Caco-2 (cell line): ENCODE data around the gene PTPDC1. TPM values are rescaled to one million over a fixed set of nuclear protein-coding genes. Genes with fewer than 3 reads are reported as not detected.

Source experiments
- BruUV-seq: library from RNA; stranded (reverse); fragments of 400-500 nt; replicated peaks from 2 replicates; lab custom pipeline; 2021; lab: Mats Ljungman, UMichigan
- CTCF ChIA-PET: fragments of 300-600 bp; sonication (Branson Sonifier 250); formaldehyde crosslinking; loops from one replicate; lab custom pipeline; 2022; ENCODE audit warnings: antibody characterized with exemption; lab: Charles Lee
- POLR2A ChIA-PET: fragments of 300-600 bp; sonication (Branson Sonifier 250); formaldehyde crosslinking; loops from one replicate; lab custom pipeline; 2022; ENCODE audit warnings: antibody characterized with exemption; lab: Charles Lee
- DNase-seq, 2 experiments: peaks; one replicate each; pipeline versions ENCODE4 v3.0.0 to v3.0.0-alpha.2; 2020 to 2022
- H3K27me3 ChIP-seq: replicated peaks from 2 replicates; pipeline ENCODE4 v1.6.0; 2011; ENCODE audit warnings: low read length; ENCODE audit not compliant: control insufficient read depth, insufficient read depth
- H3K36me3 ChIP-seq: 2 replicates; pipeline ENCODE4 v1.5.1; 2011; ENCODE audit warnings: low read length; ENCODE audit not compliant: control insufficient read depth, insufficient read depth
- H3K4me1 ChIP-seq: fragments of 250-450 bp; sonication (Bioruptor Pico); 2 replicates; pipeline ENCODE4 v1.5.1; 2020; ENCODE audit warnings: mild to moderate bottlenecking
- H3K4me3 ChIP-seq: 2 replicates; pipeline ENCODE4 v1.5.1; 2011; ENCODE audit warnings: low read depth, mild to moderate bottlenecking, control low read depth, low read length
- H3K9me3 ChIP-seq: fragments of 250-450 bp; sonication (Bioruptor Pico); 2 replicates; pipeline ENCODE4 v1.5.1; 2020; ENCODE audit warnings: mild to moderate bottlenecking, moderate library complexity
- H3K27ac Mint-ChIP-seq: one replicate; pipeline ENCODE4 v1.8.0; 2022; ENCODE audit warnings: mixed read lengths; ENCODE audit not compliant: unreplicated experiment
- H3K27me3 Mint-ChIP-seq: one replicate; pipeline ENCODE4 v1.8.0; 2022; ENCODE audit warnings: mixed read lengths; ENCODE audit not compliant: insufficient read depth, unreplicated experiment
- H3K36me3 Mint-ChIP-seq: one replicate; pipeline ENCODE4 v1.8.0; 2022; ENCODE audit warnings: mild to moderate bottlenecking, mixed read lengths; ENCODE audit not compliant: insufficient read depth, unreplicated experiment
- H3K4me1 Mint-ChIP-seq: one replicate; pipeline ENCODE4 v1.8.0; 2022; ENCODE audit warnings: low read depth, mixed read lengths; ENCODE audit not compliant: unreplicated experiment
- H3K4me3 Mint-ChIP-seq: one replicate; pipeline ENCODE4 v1.8.0; 2022; ENCODE audit warnings: mild to moderate bottlenecking, moderate library complexity, mixed read lengths; ENCODE audit not compliant: unreplicated experiment
- H3K9me3 Mint-ChIP-seq: one replicate; pipeline ENCODE4 v1.8.0; 2022; ENCODE audit warnings: mixed read lengths; ENCODE audit not compliant: unreplicated experiment
- intact Hi-C: fragments of 100-400 bp; cut with micrococcal nuclease; formaldehyde crosslinking; loops from one replicate; pipeline ENCODE4 v1.10.0; 2022; ENCODE audit not compliant: unreplicated experiment
- total RNA-seq: library from RNA; stranded (reverse); gene quantifications from 2 replicates; pipeline ENCODE4 v1.2.3, GENCODE V29; 2022
- TF ChIP-seq, protein P1 (sequence below), 2 experiments: fragments of 200-600 bp in 1 of 2; IDR thresholded peaks; 1 replicate in 1 of 2; 2 replicates in 1 of 2; pipeline versions ENCODE4 v1.5.1 to v1.8.0; 2011 to 2022; ENCODE audit warnings: antibody characterized with exemption in 1 of 2, control low read depth in 1 of 2, inconsistent platforms in 1 of 2, low read depth in 1 of 2, low read length in 1 of 2, mild to moderate bottlenecking in 1 of 2, moderate library complexity in 1 of 2; ENCODE audit not compliant: insufficient read depth in 1 of 2, severe bottlenecking in 1 of 2, unreplicated experiment in 1 of 2

The PTPDC1 gene
- total RNA-seq, 1 experiment from 2014 or later, result 5.9 TPM

DNA sequence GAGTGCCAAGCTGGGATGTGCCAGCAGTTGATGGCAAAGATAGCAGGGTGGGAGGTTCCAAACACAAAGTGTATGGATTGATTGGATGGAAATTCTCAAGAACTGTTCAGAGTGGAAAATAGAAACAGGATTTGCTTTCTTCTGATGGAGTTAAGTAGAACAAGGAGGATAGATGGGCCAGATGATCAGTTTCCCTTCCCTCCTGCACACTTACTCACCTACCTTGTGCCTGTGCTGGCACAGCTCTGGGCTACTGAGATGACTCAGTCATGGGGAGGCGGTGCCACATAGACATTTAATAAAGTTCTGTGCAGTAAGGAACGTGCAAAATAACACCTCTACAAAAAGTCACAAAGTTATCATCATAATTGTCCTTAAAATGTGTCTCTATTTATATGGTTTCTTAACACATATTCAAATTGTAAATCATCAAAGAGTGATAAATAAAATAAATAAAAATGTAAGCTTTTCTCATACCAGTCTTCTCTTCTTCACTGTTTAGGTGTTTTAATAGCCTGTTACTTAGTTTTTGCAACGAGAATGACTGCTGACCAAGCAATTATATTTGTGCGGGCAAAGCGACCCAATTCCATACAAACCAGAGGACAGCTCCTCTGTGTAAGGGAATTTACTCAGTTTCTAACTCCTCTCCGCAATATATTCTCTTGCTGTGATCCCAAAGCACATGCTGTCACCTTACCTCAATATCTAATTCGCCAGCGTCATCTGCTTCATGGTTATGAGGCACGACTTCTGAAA is 12.7 kb downstream of the PTPDC1 start:
- Histone ChIP-seq H3K9me3 (no peaks in the 10 kb centered on the region), H3K4me3 (no peak overlapping the region), H3K36me3 (no peaks in the 10 kb centered on the region), H3K4me1 (no peaks in the 10 kb centered on the region), H3K27me3 (no peaks in the 10 kb centered on the region)
- Mint-ChIP-seq H3K27ac (no peak overlapping the region), H3K9me3 (no peaks in the 10 kb centered on the region), H3K4me3 (no peak overlapping the region), H3K36me3 (no peaks in the 10 kb centered on the region), H3K4me1 (no peaks in the 10 kb centered on the region), H3K27me3 (no peaks in the 10 kb centered on the region)
- BruUV-seq, result no TSS peak
- ChIA-PET CTCF (no interaction called here), POLR2A (no interaction called here)
- DNase-seq, result no peak
- TF ChIP-seq, protein P1, sequence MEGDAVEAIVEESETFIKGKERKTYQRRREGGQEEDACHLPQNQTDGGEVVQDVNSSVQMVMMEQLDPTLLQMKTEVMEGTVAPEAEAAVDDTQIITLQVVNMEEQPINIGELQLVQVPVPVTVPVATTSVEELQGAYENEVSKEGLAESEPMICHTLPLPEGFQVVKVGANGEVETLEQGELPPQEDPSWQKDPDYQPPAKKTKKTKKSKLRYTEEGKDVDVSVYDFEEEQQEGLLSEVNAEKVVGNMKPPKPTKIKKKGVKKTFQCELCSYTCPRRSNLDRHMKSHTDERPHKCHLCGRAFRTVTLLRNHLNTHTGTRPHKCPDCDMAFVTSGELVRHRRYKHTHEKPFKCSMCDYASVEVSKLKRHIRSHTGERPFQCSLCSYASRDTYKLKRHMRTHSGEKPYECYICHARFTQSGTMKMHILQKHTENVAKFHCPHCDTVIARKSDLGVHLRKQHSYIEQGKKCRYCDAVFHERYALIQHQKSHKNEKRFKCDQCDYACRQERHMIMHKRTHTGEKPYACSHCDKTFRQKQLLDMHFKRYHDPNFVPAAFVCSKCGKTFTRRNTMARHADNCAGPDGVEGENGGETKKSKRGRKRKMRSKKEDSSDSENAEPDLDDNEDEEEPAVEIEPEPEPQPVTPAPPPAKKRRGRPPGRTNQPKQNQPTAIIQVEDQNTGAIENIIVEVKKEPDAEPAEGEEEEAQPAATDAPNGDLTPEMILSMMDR (IDR thresholded peaks at IDR 0.05; ENCODE audit: insufficient read depth in 1 of 2, low read depth in 1 of 2, low read length in 1 of 2, severe bottlenecking in 1 of 2, unreplicated experiment in 1 of 2), result no peak
- intact Hi-C loops, result no loop called here

DNA sequence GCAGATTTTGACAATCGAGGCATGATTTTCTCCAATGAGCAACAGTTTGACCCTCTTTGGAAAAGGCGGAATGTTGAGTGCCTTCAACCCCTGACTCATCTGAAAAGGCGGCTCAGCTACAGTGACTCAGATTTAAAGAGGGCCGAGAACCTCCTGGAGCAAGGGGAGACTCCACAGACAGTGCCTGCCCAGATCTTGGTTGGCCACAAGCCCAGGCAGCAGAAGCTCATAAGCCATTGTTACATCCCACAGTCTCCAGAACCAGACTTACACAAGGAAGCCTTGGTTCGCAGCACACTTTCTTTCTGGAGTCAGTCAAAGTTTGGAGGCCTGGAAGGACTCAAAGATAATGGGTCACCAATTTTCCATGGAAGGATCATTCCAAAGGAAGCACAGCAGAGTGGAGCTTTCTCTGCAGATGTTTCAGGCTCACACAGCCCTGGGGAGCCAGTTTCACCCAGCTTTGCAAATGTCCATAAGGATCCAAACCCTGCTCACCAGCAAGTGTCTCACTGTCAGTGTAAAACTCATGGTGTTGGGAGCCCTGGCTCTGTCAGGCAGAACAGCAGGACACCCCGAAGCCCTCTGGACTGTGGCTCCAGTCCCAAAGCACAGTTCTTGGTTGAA is 13.6 kb downstream of the PTPDC1 start:
- DNase-seq, result no peak
- Mint-ChIP-seq H3K27ac (no peak overlapping the region), H3K4me3 (no peak overlapping the region), H3K36me3 (no peaks in the 10 kb centered on the region), H3K9me3 (no peaks in the 10 kb centered on the region), H3K27me3 (no peaks in the 10 kb centered on the region), H3K4me1 (no peaks in the 10 kb centered on the region)
- ChIA-PET POLR2A (no interaction called here), CTCF (no interaction called here)
- TF ChIP-seq, protein P1 (IDR thresholded peaks at IDR 0.05; ENCODE audit: insufficient read depth in 1 of 2, low read depth in 1 of 2, low read length in 1 of 2, severe bottlenecking in 1 of 2, unreplicated experiment in 1 of 2), result no peak
- H3K4me3 ChIP-seq, result no peak overlapping the region
- H3K4me1 ChIP-seq, result no peaks in the 10 kb centered on the region
- no peaks in the 10 kb centered on the region for H3K36me3 ChIP-seq
- no peaks in the 10 kb centered on the region for H3K9me3 ChIP-seq
- intact Hi-C loops, result no loop called here
- H3K27me3 ChIP-seq, result no peaks in the 10 kb centered on the region
- BruUV-seq, result no TSS peak

DNA sequence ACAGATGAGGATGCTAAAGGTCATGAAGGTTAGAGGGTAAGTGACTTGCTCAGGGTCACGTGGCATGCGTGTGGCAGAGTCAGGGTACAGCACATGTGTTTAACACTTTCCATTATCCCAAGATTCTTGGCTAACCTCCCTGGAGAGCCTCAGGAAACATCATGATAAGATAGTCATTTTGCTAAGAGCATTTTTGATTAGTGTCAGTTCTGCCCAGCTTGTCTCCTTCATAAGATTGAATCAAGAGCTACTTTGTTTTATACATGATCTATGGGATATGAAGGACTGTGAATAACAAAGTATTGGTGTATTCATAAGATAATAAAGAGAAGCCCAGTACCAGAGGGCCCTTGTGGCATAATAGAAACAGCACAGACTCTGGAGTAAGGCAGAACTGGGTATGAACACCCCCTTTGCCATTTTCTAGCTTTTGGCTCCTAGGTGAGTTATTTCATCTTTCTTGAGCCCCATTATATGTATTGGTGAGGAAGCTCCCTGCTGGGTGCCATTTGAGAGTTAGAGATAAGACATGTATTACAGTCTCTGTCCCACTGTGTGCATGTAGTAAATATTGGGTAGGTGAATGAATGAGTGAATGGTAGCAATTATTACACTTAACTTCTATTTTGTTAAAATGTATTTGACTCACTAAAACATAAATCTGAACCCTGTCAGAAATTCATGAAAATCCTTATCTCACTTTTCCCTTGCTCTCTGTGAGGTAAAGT is 16.1 kb downstream of the PTPDC1 start:
- no peaks in the 10 kb centered on the region for H3K27me3 ChIP-seq
- ChIA-PET CTCF (no interaction called here), POLR2A (no interaction called here)
- H3K4me1 ChIP-seq, result no peaks in the 10 kb centered on the region
- H3K4me3 ChIP-seq, result no peak overlapping the region
- intact Hi-C loops, result no loop called here
- Mint-ChIP-seq H3K4me3 (no peak overlapping the region), H3K9me3 (no peaks in the 10 kb centered on the region), H3K27me3 (no peaks in the 10 kb centered on the region), H3K36me3 (no peaks in the 10 kb centered on the region), H3K4me1 (no peaks in the 10 kb centered on the region), H3K27ac (no peak overlapping the region)
- no peaks in the 10 kb centered on the region for H3K9me3 ChIP-seq
- H3K36me3 ChIP-seq, result no peaks in the 10 kb centered on the region
- TF ChIP-seq, protein P1 (IDR thresholded peaks at IDR 0.05; ENCODE audit: insufficient read depth in 1 of 2, low read depth in 1 of 2, low read length in 1 of 2, severe bottlenecking in 1 of 2, unreplicated experiment in 1 of 2), result no peak
- no peak for DNase-seq
- no TSS peak for BruUV-seq
